HUES64 (cell line): ENCODE results near the gene SERPINA1.

ENCODE experiments used
- H3K27ac ChIP-seq: 2 replicates; pipeline ENCODE4 v1.7.0; 2013; ENCODE audit warnings: low read depth, low read length, inconsistent platforms
- H3K27me3 ChIP-seq: 2 replicates; pipeline ENCODE4 v1.6.1; 2013; ENCODE audit warnings: mild to moderate bottlenecking, low read length; ENCODE audit not compliant: insufficient read depth
- H3K36me3 ChIP-seq: 2 replicates; pipeline ENCODE4 v1.6.1; 2013; ENCODE audit warnings: mild to moderate bottlenecking, low read length; ENCODE audit not compliant: insufficient read depth
- H3K4me1 ChIP-seq: 2 replicates; pipeline ENCODE4 v1.6.1; 2013; ENCODE audit warnings: mild to moderate bottlenecking, low read length, moderate library complexity; ENCODE audit not compliant: insufficient read depth
- H3K4me3 ChIP-seq: 2 replicates; pipeline ENCODE4 v1.5.1; 2013; ENCODE audit warnings: mild to moderate bottlenecking, low read length, moderate library complexity
- H3K9ac ChIP-seq: 2 replicates; pipeline ENCODE4 v1.6.1; 2013; ENCODE audit warnings: mild to moderate bottlenecking, low read depth, low read length
- H3K9me3 ChIP-seq: 2 replicates; pipeline ENCODE4 v1.6.1; 2013; ENCODE audit warnings: low read depth, low read length; ENCODE audit not compliant: insufficient read depth
- WGBS: fragments of 150-250, 120-280 bp; methylation state at CpG from one replicate; pipeline ENCODE4 v1.1.7; 2013; ENCODE audit warnings: missing lambda C conversion rate; 5-methylcytosine and 5-hydroxymethylcytosine counted together

SERPINA1 gene

DNA sequence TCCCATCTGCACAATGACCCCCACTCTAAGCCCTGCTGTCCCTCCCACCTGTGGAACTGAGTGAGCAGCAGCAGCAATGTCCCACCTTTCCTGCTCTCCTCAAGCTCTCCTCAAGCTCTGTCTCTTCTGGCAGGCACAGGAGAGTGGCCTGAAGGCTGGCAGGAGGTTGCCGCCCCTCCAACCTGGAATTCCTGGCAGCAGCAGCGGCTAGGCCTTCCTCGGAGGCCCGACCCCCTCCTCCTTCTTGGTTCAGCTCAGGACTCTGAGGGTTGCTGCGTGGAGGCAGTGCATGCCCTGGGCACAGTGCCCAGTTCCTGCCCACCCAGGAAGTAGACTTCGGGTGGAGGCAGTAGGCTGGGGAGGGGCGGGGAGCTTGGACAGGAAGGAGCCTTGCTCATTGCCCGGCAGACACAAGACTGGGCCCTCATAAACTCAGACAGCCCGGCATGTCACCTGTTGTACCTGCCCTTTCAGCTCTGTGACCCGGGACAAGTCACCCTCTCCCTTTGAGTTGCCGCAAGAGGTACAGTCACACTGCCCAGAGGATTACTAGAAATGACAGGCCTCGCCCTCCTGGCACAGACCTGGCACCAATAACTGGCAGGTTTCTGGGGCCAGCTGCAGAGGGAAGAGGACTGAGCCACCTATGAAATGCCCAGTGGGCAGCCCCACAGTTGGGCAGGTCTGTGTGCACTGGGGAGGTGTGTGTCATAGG lies 2.1 kb upstream of the SERPINA1 start:
- Histone ChIP-seq H3K27me3 (no peaks in the 10 kb centered on the region), H3K4me3 (no peak overlapping the region), H3K9me3 (no peaks in the 10 kb centered on the region), H3K4me1 (peaks cover 5% of the 10 kb centered on the region; the same call in 1 of the 2 replicates), H3K36me3 (no peaks in the 10 kb centered on the region), H3K27ac (no peak overlapping the region), H3K9ac (no peak overlapping the region)
- 77% methylated on average over 12 of the region's 12 CpGs for WGBS

DNA sequence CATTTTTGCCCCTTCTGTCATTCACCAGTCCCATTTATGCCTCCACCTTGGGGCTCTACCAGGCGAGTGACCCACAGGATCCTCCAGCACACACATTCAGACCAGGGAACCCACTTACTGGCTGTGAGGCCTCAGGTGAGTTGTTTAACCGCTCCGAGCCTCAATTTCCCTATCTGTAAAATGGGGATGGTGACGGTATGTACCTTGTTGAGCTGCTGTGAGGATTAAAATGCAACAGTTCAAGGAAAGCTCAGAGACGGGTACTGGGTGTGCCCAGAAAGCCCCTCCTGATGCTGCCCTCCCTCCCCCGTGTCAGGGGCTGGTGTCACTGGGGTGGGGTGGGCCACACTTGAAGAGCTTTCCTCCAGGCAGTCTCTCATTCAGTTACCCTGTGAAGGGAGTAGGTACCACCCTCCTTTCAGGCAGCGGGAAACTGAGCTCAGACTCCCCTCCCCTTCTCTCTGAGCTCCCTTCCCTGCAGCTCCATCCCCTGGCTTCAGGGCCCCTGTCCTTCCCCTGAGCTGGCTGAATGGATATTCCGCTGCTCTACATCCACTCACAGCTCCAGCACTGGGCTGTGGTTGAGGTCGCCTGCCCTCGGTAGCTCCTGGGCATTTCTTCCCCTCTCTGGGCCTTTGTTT lies 1.4 kb upstream of the SERPINA1 start:
- Histone ChIP-seq H3K27me3 (no peaks in the 10 kb centered on the region), H3K9ac (no peak overlapping the region), H3K4me1 (peaks cover 5% of the 10 kb centered on the region; the same call in 1 of the 2 replicates), H3K4me3 (no peak overlapping the region), H3K27ac (no peak overlapping the region), H3K9me3 (no peaks in the 10 kb centered on the region), H3K36me3 (no peaks in the 10 kb centered on the region)
- WGBS = 85% methylated on average over 10 of the region's 10 CpGs

DNA sequence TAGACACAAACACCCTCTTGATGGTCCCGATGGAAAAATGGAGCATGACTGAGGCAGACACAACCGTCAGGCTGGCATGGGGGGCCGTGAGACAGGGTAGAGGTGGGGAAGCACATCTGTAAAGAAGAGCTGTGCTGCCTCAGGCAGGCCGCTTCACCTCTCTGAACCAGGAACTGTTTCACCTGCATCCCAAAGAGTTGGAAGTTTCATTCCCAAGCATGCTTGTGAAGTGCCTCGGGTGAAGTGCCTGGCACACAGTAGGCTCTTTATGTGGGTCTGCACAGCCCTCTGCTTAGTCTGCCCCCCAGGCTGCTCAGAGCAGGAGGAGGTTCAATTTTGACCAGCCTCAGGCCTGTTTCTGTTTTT lies 685 bp upstream of the SERPINA1 start:
- no peak overlapping the region for H3K4me3 ChIP-seq
- 88% methylated on average over 5 of the region's 5 CpGs for WGBS

DNA sequence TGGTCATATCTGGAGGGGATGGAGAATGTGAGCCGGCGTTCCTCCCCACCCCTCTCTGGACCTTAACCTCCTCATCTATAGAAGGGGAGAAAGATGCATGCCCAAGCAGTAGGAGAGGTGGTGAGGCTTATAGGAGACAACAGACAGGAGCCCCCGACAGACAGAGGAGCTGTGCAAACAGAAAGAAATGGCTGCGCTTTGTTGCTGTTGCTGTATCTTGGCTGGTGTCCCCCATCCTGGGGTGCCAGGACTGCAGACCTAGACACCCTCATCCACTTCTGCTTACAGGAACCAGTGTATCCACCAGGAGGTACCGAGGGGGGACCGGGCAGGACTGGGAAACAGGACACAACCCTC lies 397 bp downstream of the SERPINA1 start:
- peaks cover 13% of the 10 kb centered on the region; the same call in 1 of the 2 replicates for H3K4me1 ChIP-seq
- no peak overlapping the region for H3K27ac ChIP-seq
- H3K27me3 ChIP-seq = no peaks in the 10 kb centered on the region
- H3K4me3 ChIP-seq = no peak overlapping the region
- 83% methylated on average over 4 of the region's 6 CpGs for WGBS
- no peaks in the 10 kb centered on the region for H3K9me3 ChIP-seq
- H3K36me3 ChIP-seq = no peaks in the 10 kb centered on the region
- no peak overlapping the region for H3K9ac ChIP-seq

More for the DNA sequence above, 685 bp upstream of the SERPINA1 start:
- Histone ChIP-seq H3K27me3 (no peaks in the 10 kb centered on the region), H3K36me3 (no peaks in the 10 kb centered on the region), H3K27ac (no peak overlapping the region), H3K9ac (no peak overlapping the region), H3K9me3 (no peaks in the 10 kb centered on the region), H3K4me1 (peaks cover 5% of the 10 kb centered on the region; the same call in 1 of the 2 replicates)

DNA sequence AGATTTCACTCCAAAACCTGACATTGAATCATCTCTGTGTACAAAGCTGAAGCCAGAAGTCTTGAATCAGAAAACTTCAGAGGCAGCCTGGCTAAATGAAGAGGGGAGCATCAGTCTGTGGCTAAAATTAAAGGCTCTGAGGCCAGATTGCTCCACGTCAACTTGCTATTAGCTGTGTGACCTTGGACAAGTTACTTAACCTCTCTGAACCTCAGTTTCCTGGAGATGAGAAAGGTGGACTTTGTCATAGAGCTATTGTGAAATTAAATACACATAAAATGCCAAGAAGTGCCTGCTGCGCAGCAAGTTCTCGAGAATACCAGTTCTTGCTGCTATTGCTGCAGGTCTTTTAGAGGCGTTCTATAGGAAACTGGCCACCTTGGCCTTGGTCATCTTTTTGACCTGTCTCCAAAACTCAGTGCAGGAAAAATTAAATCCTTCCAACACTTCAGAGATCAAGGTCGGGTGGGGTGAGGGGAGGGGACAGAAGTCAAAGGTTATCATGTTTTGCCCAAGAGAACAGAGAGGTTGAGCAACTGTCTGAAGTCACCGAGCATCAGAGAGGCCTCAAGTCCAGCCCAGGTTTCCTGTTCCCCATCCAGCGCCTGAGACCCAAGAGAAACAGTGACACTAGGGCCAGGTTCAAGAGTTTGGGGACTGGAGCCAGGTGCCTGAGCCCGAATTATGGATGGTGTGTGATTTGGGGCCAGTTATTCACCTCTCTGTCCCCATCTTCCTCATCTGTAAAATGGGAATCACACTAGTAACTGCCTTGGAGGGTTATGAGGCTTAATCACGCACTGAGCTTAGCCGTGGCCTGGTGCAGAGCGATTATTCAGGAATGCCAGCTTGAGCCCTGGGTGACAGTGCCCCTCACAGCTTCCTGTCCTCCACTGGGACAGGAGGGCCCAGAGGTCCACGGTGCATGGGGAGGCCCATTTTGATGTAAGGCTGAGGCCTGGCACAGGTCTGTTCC lies 1.1 kb downstream of the SERPINA1 start:
- Histone ChIP-seq H3K4me3 (no peak overlapping the region), H3K27ac (no peak overlapping the region), H3K4me1 (peaks cover 14% of the 10 kb centered on the region; the same call in 1 of the 2 replicates), H3K9ac (no peak overlapping the region), H3K9me3 (no peaks in the 10 kb centered on the region), H3K36me3 (no peaks in the 10 kb centered on the region), H3K27me3 (no peaks in the 10 kb centered on the region)
- 95% methylated on average over 12 of the region's 12 CpGs for WGBS

DNA sequence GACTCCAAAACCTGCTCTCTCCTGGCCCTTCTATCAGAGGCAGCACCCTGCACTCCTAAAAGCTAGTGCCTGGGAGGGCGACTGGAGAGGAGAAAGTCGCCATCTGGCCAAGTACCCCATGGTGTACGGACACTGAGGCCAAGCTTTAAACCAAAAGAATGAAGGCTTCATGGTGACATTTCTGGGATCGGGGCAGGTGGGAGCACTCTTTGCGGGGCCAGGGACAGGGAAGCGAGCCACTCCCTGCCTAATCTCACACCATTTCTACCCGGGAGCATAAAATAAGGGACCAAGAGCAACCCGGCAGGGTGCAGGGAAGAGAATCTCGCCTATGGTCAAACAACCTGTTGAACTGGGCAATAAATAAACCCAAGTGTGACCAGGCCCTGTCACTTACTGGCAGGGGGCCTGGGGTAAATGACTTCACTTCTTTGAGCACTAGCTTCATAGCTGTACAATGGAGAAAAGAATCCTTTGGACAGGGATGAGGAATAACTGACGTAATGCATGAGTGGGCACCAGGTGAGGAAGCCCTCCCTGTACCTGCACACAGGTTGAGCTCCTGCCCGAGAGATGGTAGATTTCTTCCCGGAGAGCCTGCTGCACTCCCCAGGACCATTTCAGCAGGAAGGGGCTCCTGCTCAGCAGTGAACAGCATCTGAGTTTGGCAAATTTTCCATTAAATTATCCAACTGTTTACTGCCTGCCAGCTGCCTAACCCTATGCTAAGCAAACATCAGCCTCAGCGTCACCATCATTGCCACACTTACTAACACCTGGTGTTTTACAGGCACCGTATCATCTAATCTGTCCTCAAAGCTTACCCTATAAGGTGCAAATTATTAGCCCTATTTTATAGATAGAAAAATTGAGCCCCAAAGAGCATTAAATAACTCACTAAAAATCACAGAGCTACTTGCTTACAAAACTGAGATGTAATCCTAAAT lies 2.0 kb downstream of the SERPINA1 start:
- Histone ChIP-seq H3K36me3 (no peaks in the 10 kb centered on the region), H3K4me1 (peaks cover 14% of the 10 kb centered on the region; the same call in 1 of the 2 replicates), H3K9ac (no peak overlapping the region), H3K9me3 (no peaks in the 10 kb centered on the region), H3K27ac (no peak overlapping the region), H3K4me3 (no peak overlapping the region), H3K27me3 (no peaks in the 10 kb centered on the region)
- 85% methylated on average over 14 of the region's 14 CpGs for WGBS

DNA sequence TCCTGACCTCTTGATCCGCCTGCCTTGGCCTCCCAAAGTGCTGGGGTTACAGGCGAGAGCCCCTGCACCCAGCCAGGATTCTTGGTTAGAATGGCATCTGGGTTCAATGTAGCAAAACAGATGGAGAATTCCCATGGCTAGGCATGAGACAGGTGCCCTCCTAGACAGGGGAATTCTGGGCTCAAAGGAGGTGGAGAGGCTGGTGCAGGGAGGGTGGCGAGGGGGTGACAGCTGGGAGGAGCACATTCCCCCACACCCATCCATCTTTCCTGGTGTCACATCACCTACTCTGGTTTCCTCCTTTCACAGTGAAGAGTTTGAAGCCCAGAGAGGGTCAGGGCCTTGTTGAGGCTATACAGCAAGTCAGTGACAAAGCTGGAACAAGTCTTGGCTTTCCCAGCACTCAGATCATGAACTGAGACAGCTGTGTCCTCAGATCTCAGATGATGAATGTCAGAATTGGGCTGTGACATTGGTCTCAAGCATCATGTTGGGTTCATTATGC lies 2.8 kb downstream of the SERPINA1 start:
- Histone ChIP-seq H3K27ac (no peak overlapping the region), H3K4me3 (no peak overlapping the region), H3K4me1 (peaks cover 13% of the 10 kb centered on the region; the same call in 1 of the 2 replicates), H3K36me3 (no peaks in the 10 kb centered on the region), H3K9me3 (no peaks in the 10 kb centered on the region), H3K27me3 (no peaks in the 10 kb centered on the region), H3K9ac (no peak overlapping the region)
- 90% methylated on average over 3 of the region's 3 CpGs for WGBS

DNA sequence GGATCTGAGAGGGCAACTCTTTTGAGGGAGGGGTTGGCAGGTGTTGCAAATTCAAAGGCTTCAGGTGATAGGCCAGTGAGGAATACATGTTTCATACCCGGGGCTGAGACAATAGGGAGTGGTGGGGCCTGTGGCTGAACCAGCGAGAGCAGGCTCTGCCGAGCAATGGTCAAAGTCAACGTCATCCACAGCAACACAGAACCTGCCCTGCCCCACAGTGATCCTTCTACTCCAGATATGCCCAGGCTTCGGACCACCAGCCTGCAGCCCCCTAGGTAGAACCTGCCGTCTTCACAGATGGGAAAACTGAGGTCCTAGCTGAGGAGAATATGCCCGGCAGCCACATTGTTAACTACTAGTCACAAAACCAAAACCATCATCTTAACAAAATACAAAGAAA lies 4.1 kb downstream of the SERPINA1 start:
- H3K36me3 ChIP-seq = no peaks in the 10 kb centered on the region
- H3K9ac ChIP-seq = no peak overlapping the region
- H3K9me3 ChIP-seq = no peaks in the 10 kb centered on the region
- no peak overlapping the region for H3K27ac ChIP-seq
- peaks cover 8% of the 10 kb centered on the region; the same call in 1 of the 2 replicates for H3K4me1 ChIP-seq
- H3K4me3 ChIP-seq = no peak overlapping the region
- WGBS = 96% methylated on average over 7 of the region's 7 CpGs
- no peaks in the 10 kb centered on the region for H3K27me3 ChIP-seq

DNA sequence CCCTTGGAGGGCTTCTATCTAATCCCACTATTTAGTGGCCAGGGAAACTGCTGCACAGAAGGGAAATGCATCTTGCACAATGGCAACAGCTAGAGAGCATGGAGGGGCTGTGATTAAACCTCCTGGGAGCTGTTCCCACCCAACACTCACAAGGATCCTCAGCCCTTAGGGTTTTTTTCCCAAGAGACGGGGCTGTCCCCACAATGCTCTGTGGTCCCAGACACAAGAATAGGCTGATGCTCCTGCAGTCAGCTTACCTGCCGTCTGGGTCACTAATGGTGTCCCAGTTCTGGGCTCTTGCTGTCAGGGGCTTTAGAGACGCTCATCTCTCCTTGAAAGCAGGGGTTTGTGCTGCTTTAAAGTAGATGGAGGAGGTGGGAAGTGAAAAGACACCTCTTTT lies 4.6 kb downstream of the SERPINA1 start:
- Histone ChIP-seq H3K4me3 (no peak overlapping the region), H3K36me3 (no peaks in the 10 kb centered on the region), H3K27ac (no peak overlapping the region), H3K9me3 (no peaks in the 10 kb centered on the region), H3K4me1 (peaks cover 8% of the 10 kb centered on the region; the same call in 1 of the 2 replicates), H3K27me3 (no peaks in the 10 kb centered on the region), H3K9ac (no peak overlapping the region)
- 87% methylated on average over 3 of the region's 3 CpGs for WGBS
